ENCODE data around the gene TRNAU1AP. TPM values are rescaled to one million over a fixed set of nuclear protein-coding genes. Genes with fewer than 3 reads are reported as not detected.

TRNAU1AP gene
- total and polyA plus RNA-seq, 2 of the 13 experiments (the other 11 are each of a cell fraction or from before 2014, with no cell fraction given), result 29.0 to 42.9 TPM

DNA sequence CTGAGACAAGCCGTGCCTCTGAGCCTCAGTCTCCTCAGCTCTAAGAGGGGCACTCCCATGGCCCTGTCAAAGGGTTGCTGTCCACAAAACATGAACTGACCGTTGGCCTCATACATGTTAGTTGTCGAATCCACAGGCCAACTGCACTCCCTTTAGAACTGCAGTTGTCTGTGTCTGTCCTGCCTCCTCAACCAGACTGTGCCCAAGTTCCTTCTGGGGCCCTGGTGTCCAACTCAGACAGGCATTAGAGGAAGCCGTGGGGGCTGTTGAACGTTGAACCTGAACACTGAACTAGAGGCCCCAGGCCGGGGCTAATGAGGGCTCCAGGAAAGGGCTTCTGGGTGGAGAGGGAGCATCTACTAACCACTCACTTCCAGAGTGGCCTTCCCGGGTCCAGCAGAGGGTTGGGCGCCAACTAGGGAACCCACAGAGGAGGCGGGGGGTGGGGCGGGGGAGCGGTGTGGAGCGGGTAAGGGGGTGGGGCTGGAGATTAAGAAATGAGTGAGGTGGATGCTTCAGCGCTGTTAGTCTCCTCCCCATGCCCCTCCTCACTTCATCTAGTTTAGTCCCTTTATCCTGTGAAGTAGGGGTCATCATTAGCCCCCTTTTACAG lies 38.9 kb downstream of the TRNAU1AP start, which contains the start of gene RAB42 (continued):
- TF ChIP-seq, protein P1, sequence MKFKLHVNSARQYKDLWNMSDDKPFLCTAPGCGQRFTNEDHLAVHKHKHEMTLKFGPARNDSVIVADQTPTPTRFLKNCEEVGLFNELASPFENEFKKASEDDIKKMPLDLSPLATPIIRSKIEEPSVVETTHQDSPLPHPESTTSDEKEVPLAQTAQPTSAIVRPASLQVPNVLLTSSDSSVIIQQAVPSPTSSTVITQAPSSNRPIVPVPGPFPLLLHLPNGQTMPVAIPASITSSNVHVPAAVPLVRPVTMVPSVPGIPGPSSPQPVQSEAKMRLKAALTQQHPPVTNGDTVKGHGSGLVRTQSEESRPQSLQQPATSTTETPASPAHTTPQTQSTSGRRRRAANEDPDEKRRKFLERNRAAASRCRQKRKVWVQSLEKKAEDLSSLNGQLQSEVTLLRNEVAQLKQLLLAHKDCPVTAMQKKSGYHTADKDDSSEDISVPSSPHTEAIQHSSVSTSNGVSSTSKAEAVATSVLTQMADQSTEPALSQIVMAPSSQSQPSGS (CRISPR knock-in tag; IDR thresholded peaks at IDR 0.05), result 0 out of 2 replicates have a peak, but pooled peaks have one; percentile 25
- no peak for TF ChIP-seq ZNF207 (IDR thresholded peaks at IDR 0.05; ENCODE audit: borderline replicate concordance)
- TF ChIP-seq BCL3 (CRISPR knock-in tag; IDR thresholded peaks at IDR 0.05), result no peak
- no peak for TF ChIP-seq TRIM22 (IDR thresholded peaks at IDR 0.05)
- TF ChIP-seq GZF1 (CRISPR knock-in tag; IDR thresholded peaks at IDR 0.05), result no peak
- TF ChIP-seq, protein P2, sequence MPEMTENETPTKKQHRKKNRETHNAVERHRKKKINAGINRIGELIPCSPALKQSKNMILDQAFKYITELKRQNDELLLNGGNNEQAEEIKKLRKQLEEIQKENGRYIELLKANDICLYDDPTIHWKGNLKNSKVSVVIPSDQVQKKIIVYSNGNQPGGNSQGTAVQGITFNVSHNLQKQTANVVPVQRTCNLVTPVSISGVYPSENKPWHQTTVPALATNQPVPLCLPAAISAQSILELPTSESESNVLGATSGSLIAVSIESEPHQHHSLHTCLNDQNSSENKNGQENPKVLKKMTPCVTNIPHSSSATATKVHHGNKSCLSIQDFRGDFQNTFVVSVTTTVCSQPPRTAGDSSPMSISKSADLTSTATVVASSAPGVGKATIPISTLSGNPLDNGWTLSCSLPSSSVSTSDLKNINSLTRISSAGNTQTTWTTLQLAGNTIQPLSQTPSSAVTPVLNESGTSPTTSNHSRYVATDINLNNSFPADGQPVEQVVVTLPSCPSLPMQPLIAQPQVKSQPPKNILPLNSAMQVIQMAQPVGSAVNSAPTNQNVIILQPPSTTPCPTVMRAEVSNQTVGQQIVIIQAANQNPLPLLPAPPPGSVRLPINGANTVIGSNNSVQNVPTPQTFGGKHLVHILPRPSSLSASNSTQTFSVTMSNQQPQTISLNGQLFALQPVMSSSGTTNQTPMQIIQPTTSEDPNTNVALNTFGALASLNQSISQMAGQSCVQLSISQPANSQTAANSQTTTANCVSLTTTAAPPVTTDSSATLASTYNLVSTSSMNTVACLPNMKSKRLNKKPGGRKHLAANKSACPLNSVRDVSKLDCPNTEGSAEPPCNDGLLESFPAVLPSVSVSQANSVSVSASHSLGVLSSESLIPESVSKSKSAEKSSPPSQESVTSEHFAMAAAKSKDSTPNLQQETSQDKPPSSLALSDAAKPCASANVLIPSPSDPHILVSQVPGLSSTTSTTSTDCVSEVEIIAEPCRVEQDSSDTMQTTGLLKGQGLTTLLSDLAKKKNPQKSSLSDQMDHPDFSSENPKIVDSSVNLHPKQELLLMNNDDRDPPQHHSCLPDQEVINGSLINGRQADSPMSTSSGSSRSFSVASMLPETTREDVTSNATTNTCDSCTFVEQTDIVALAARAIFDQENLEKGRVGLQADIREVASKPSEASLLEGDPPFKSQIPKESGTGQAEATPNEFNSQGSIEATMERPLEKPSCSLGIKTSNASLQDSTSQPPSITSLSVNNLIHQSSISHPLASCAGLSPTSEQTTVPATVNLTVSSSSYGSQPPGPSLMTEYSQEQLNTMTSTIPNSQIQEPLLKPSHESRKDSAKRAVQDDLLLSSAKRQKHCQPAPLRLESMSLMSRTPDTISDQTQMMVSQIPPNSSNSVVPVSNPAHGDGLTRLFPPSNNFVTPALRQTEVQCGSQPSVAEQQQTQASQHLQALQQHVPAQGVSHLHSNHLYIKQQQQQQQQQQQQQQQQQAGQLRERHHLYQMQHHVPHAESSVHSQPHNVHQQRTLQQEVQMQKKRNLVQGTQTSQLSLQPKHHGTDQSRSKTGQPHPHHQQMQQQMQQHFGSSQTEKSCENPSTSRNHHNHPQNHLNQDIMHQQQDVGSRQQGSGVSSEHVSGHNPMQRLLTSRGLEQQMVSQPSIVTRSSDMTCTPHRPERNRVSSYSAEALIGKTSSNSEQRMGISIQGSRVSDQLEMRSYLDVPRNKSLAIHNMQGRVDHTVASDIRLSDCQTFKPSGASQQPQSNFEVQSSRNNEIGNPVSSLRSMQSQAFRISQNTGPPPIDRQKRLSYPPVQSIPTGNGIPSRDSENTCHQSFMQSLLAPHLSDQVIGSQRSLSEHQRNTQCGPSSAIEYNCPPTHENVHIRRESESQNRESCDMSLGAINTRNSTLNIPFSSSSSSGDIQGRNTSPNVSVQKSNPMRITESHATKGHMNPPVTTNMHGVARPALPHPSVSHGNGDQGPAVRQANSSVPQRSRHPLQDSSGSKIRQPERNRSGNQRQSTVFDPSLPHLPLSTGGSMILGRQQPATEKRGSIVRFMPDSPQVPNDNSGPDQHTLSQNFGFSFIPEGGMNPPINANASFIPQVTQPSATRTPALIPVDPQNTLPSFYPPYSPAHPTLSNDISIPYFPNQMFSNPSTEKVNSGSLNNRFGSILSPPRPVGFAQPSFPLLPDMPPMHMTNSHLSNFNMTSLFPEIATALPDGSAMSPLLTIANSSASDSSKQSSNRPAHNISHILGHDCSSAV (CRISPR knock-in tag; IDR thresholded peaks at IDR 0.05; ENCODE audit: borderline replicate concordance), result no peak
- TF ChIP-seq ZNF703 (CRISPR knock-in tag; IDR thresholded peaks at IDR 0.05; ENCODE audit: borderline replicate concordance), result no peak
- peak; percentile 78 for TF ChIP-seq MED1 (CRISPR knock-in tag; IDR thresholded peaks at IDR 0.05)
- TF ChIP-seq HMG20A (CRISPR knock-in tag; IDR thresholded peaks at IDR 0.05; ENCODE audit: borderline replicate concordance), result no peak; the same call in 1 of the 2 replicates
- TF ChIP-seq TAF15 (IDR thresholded peaks at IDR 0.05; ENCODE audit: low read depth, low read length, poor library complexity, severe bottlenecking), result no peak
- TF ChIP-seq SOX6 (IDR thresholded peaks at IDR 0.05), result no peak
- 0 out of 2 replicates have a peak, but pooled peaks have one; percentile 28 for TF ChIP-seq SOX6 (CRISPR knock-in tag; IDR thresholded peaks at IDR 0.05)
- no peak for TF ChIP-seq PHF20 (CRISPR knock-in tag; IDR thresholded peaks at IDR 0.05)
- TF ChIP-seq POLR2G (IDR thresholded peaks at IDR 0.05; ENCODE audit: low read depth, low read length), result peak; percentile 64
- TF ChIP-seq PAX8 (CRISPR knock-in tag; IDR thresholded peaks at IDR 0.05; ENCODE audit: borderline replicate concordance), result no peak
- no peak; the same call in 1 of the 2 replicates for TF ChIP-seq ZMYM3 (CRISPR knock-in tag; IDR thresholded peaks at IDR 0.05)
- no peak for TF ChIP-seq ATAD3A (CRISPR knock-in tag; IDR thresholded peaks at IDR 0.05)
